HEK293 (cell line): ENCODE data around the gene TMEM240.

ENCODE experiments used
- CTCF ChIA-PET: fragments of 350-600 bp; formaldehyde crosslinking; extraction: SDS; loops from one replicate; lab custom pipeline; 2021; ENCODE audit warnings: antibody characterized with exemption; lab: Yijun Ruan, JAX
- POLR2A ChIA-PET: fragments of 300-600 bp; formaldehyde crosslinking; extraction: SDS; loops from one replicate; lab custom pipeline; 2020; ENCODE audit warnings: antibody characterized with exemption, inconsistent platforms; lab: Yijun Ruan, JAX
- H3K27ac ChIP-seq: fragments of 200-500 bp; sonication (Bioruptor generic); 2 replicates; pipeline ENCODE4 v1.5.1; 2014; ENCODE audit warnings: low read depth, low read length, control low read depth, inconsistent platforms; ENCODE audit errors: extremely low read depth
- H3K36me3 ChIP-seq, 2 experiments: fragments of 200-500 bp in 1 of 2; sonication (Bioruptor generic) in 1 of 2; 1 replicate in 1 of 2; 2 replicates in 1 of 2; pipeline ENCODE4 v1.5.1; 2014 to 2017; ENCODE audit warnings: inconsistent platforms in 2 of 2, low read length in 2 of 2; ENCODE audit not compliant: control insufficient read depth in 2 of 2, insufficient read depth in 1 of 2
- H3K4me1 ChIP-seq: fragments of 200-500 bp; sonication (Bioruptor generic); 2 replicates; pipeline ENCODE4 v1.5.1; 2014; ENCODE audit warnings: mild to moderate bottlenecking, low read length, inconsistent platforms; ENCODE audit not compliant: control insufficient read depth, insufficient read depth
- H3K4me3 ChIP-seq: 2 replicates; pipeline ENCODE4 v1.5.1; 2011; ENCODE audit warnings: low read depth, mild to moderate bottlenecking, control low read depth, low read length, moderate library complexity
- H3K9me3 ChIP-seq: fragments of 200-500 bp; sonication (Bioruptor generic); 2 replicates; pipeline ENCODE4 v1.5.1; 2014; ENCODE audit warnings: low read depth, low read length, inconsistent platforms; ENCODE audit not compliant: control insufficient read depth, insufficient read depth
- ELK4 ChIP-seq: IDR thresholded peaks from 2 replicates; pipeline ENCODE4 v1.6.1; 2011; ENCODE audit warnings: mild to moderate bottlenecking, low read depth, low read length, borderline replicate concordance
- FEZF1 ChIP-seq: fragments of 450-650 bp; formaldehyde crosslinking; IDR thresholded peaks from 2 replicates; pipeline ENCODE4 v1.5.1; 2016; ENCODE audit warnings: missing biosample characterization, missing genetic modification characterization
- GLIS2 ChIP-seq: fragments of 450-650 bp; formaldehyde crosslinking; IDR thresholded peaks from 2 replicates; pipeline ENCODE4 v1.5.1; 2016; ENCODE audit warnings: missing biosample characterization, missing genetic modification characterization
- KLF8 ChIP-seq: fragments of 450-650 bp; formaldehyde crosslinking; IDR thresholded peaks from 2 replicates; pipeline ENCODE4 v1.5.1; 2016; ENCODE audit warnings: missing biosample characterization, missing genetic modification characterization
- PRDM4 ChIP-seq: fragments of 450-650 bp; formaldehyde crosslinking; IDR thresholded peaks from 2 replicates; pipeline ENCODE4 v1.5.1; 2017; ENCODE audit warnings: missing biosample characterization, missing genetic modification characterization
- WT1 ChIP-seq: fragments of 450-650 bp; formaldehyde crosslinking; IDR thresholded peaks from 2 replicates; pipeline ENCODE4 v1.5.1; 2016; ENCODE audit warnings: missing biosample characterization, missing genetic modification characterization
- ZBTB17 ChIP-seq: fragments of 450-650 bp; formaldehyde crosslinking; IDR thresholded peaks from 2 replicates; pipeline ENCODE4 v1.5.1; 2016; ENCODE audit warnings: missing biosample characterization, missing genetic modification characterization
- ZEB2 ChIP-seq: fragments of 450-650 bp; formaldehyde crosslinking; IDR thresholded peaks from 2 replicates; pipeline ENCODE4 v1.5.1; 2016; ENCODE audit warnings: missing biosample characterization, missing genetic modification characterization
- ZFHX2 ChIP-seq: fragments of 450-650 bp; formaldehyde crosslinking; conservative IDR thresholded peaks from 2 replicates; pipeline ENCODE4 v1.5.1; 2016; ENCODE audit warnings: missing biosample characterization, missing genetic modification characterization
- ZFP37 ChIP-seq: fragments of 450-650 bp; formaldehyde crosslinking; IDR thresholded peaks from 2 replicates; pipeline ENCODE4 v1.5.1; 2016; ENCODE audit warnings: missing biosample characterization, missing genetic modification characterization
- ZFP41 ChIP-seq: fragments of 450-650 bp; formaldehyde crosslinking; IDR thresholded peaks from 2 replicates; pipeline ENCODE4 v1.5.1; 2016; ENCODE audit warnings: missing biosample characterization, missing genetic modification characterization, borderline replicate concordance
- ZNF175 ChIP-seq: fragments of 450-650 bp; formaldehyde crosslinking; IDR thresholded peaks from 2 replicates; pipeline ENCODE4 v1.5.1; 2016; ENCODE audit warnings: missing biosample characterization, missing genetic modification characterization
- ZNF184 ChIP-seq: fragments of 450-650 bp; IDR thresholded peaks from 2 replicates; pipeline ENCODE4 v1.5.1; 2018; ENCODE audit warnings: missing biosample characterization, mild to moderate bottlenecking, missing genetic modification characterization
- ZNF19 ChIP-seq: fragments of 450-650 bp; formaldehyde crosslinking; IDR thresholded peaks from 2 replicates; pipeline ENCODE4; 2016; ENCODE audit warnings: missing biosample characterization, missing genetic modification characterization, low read depth
- ZNF223 ChIP-seq: fragments of 450-650 bp; formaldehyde crosslinking; IDR thresholded peaks from 2 replicates; pipeline ENCODE4 v1.5.1; 2016; ENCODE audit warnings: missing biosample characterization, missing genetic modification characterization
- ZNF23 ChIP-seq: fragments of 450-650 bp; formaldehyde crosslinking; IDR thresholded peaks from 2 replicates; pipeline ENCODE4 v1.5.1; 2016; ENCODE audit warnings: missing biosample characterization, missing genetic modification characterization, borderline replicate concordance
- ZNF26 ChIP-seq: fragments of 450-650 bp; formaldehyde crosslinking; IDR thresholded peaks from 2 replicates; pipeline ENCODE4 v1.5.1; 2016; ENCODE audit warnings: missing biosample characterization, missing genetic modification characterization
- ZNF266 ChIP-seq: fragments of 450-650 bp; formaldehyde crosslinking; IDR thresholded peaks from 2 replicates; pipeline ENCODE4 v1.5.1; 2016; ENCODE audit warnings: missing biosample characterization, missing genetic modification characterization, low read depth
- ZNF311 ChIP-seq: fragments of 450-650 bp; formaldehyde crosslinking; IDR thresholded peaks from 2 replicates; pipeline ENCODE4 v1.5.1; 2017; ENCODE audit warnings: missing biosample characterization, missing genetic modification characterization, borderline replicate concordance
- ZNF350 ChIP-seq: fragments of 450-650 bp; formaldehyde crosslinking; IDR thresholded peaks from 2 replicates; pipeline ENCODE4 v1.5.0; 2017; ENCODE audit warnings: missing biosample characterization, mild to moderate bottlenecking, missing genetic modification characterization
- ZNF501 ChIP-seq: fragments of 450-650 bp; formaldehyde crosslinking; IDR thresholded peaks from 2 replicates; pipeline ENCODE4 v1.5.1; 2016; ENCODE audit warnings: missing biosample characterization, missing genetic modification characterization
- ZNF510 ChIP-seq: fragments of 450-650 bp; formaldehyde crosslinking; IDR thresholded peaks from 2 replicates; pipeline ENCODE4 v1.5.1; 2018; ENCODE audit warnings: mild to moderate bottlenecking, missing genetic modification characterization, missing biosample characterization; ENCODE audit not compliant: insufficient replicate concordance
- ZNF549 ChIP-seq: fragments of 450-650 bp; IDR thresholded peaks from 2 replicates; pipeline ENCODE4 v1.5.1; 2018; ENCODE audit warnings: missing biosample characterization, missing genetic modification characterization, mild to moderate bottlenecking, inconsistent platforms, moderate library complexity
- ZNF610 ChIP-seq: fragments of 450-650 bp; formaldehyde crosslinking; IDR thresholded peaks from 2 replicates; pipeline ENCODE4 v1.5.1; 2016; ENCODE audit warnings: missing biosample characterization, missing genetic modification characterization, borderline replicate concordance
- ZNF639 ChIP-seq: fragments of 450-650 bp; formaldehyde crosslinking; IDR thresholded peaks from 2 replicates; pipeline ENCODE4 v1.5.1; 2016; ENCODE audit warnings: missing biosample characterization, missing genetic modification characterization
- ZNF776 ChIP-seq: fragments of 450-650 bp; formaldehyde crosslinking; IDR thresholded peaks from 2 replicates; pipeline ENCODE4 v1.5.0; 2017; ENCODE audit warnings: missing biosample characterization, missing genetic modification characterization, borderline replicate concordance
- ZSCAN18 ChIP-seq: fragments of 450-650 bp; formaldehyde crosslinking; IDR thresholded peaks from 2 replicates; pipeline ENCODE4 v1.5.1; 2016; ENCODE audit warnings: missing biosample characterization, missing genetic modification characterization

TMEM240 gene

GRCh38 chr1:1536019-1536937 is 4.1 kb downstream of the TMEM240 start (continued):
- TF ChIP-seq ELK4 (no peak), ZNF610 (tag by site-specific recombination) (no peak), ZNF776 (tag by site-specific recombination) (no peak), ZNF549 (tag by site-specific recombination) (no peak), ZNF184 (tag by site-specific recombination) (no peak), ZNF26 (tag by site-specific recombination) (no peak), ZNF223 (tag by site-specific recombination) (no peak), ZNF501 (tag by site-specific recombination) (0 out of 2 replicates have a peak, but pooled peaks have one; percentile 14), WT1 (tag by site-specific recombination) (peak; percentile 71), ZNF266 (tag by site-specific recombination) (no peak), FEZF1 (tag by site-specific recombination) (no peak), ZBTB17 (tag by site-specific recombination) (peak; percentile 60), GLIS2 (tag by site-specific recombination) (peak; percentile 31; the same call in 1 of the 2 replicates), ZFP37 (tag by site-specific recombination) (no peak), ZNF311 (tag by site-specific recombination) (no peak), ZNF19 (tag by site-specific recombination) (no peak), ZNF23 (tag by site-specific recombination) (no peak), ZFHX2 (tag by site-specific recombination) (peak; percentile 33; the same call in 1 of the 2 replicates)

GRCh38 chr1:1535201-1536018 is 5.0 kb downstream of the TMEM240 start:
- Histone ChIP-seq H3K4me1 (no peaks in the 10 kb centered on the region), H3K27ac (no peak overlapping the region), H3K36me3 (peaks cover 0 to 54% of the 10 kb centered on the region in 2 experiments; a peak in 2 of 3 replicates), H3K4me3 (no peak overlapping the region), H3K9me3 (no peaks in the 10 kb centered on the region)
- CTCF ChIA-PET: no interaction called here
- POLR2A ChIA-PET: interaction anchor here (0.5 to 0.8 kb wide), 2 partner anchors 48 to 133 kb away, joined by 3 read pairs; no protein-coding TSS in a partner anchor
- no peak for TF ChIP-seq PRDM4
- TF ChIP-seq ZNF639 (tag by site-specific recombination): no peak
- TF ChIP-seq ZNF510: no peak
- no peak for TF ChIP-seq ZNF175 (tag by site-specific recombination)
- no peak for TF ChIP-seq ZNF350 (tag by site-specific recombination)
- TF ChIP-seq ZFP41 (tag by site-specific recombination): no peak
- peak; percentile 39; the same call in 1 of the 2 replicates for TF ChIP-seq ZFHX2 (tag by site-specific recombination)
- no peak for TF ChIP-seq ZSCAN18 (tag by site-specific recombination)
- no peak for TF ChIP-seq ZEB2 (tag by site-specific recombination)
- TF ChIP-seq KLF8 (tag by site-specific recombination): 0 out of 2 replicates have a peak, but pooled peaks have one; percentile 22
